ENCODE results near the gene MCAM. TPM values are rescaled to one million over a fixed set of nuclear protein-coding genes. Genes with fewer than 3 reads are reported as not detected.

Gene MCAM
- total RNA-seq, 3 donors from 2014 or later (not counting 1 experiment from before 2014, with no cell fraction given) = 0.11 to 2.0 (median 0.19) TPM

- Histone ChIP-seq H3K4me3 (ENCODE audit: low read length) (no peak overlapping the region), H3K36me3 (ENCODE audit: control insufficient read depth, insufficient read depth, low read length) (peaks cover 48% of the 10 kb centered on the region), H3K27ac (ENCODE audit: low read length) (no peak overlapping the region), H3K27me3 (ENCODE audit: control insufficient read depth, insufficient read depth, low read length) (no peaks in the 10 kb centered on the region), H3K4me1 (ENCODE audit: control insufficient read depth, insufficient read depth, low read length) (peaks cover 15% of the 10 kb centered on the region), H3K9me3 (ENCODE audit: control insufficient read depth, insufficient read depth, low read length) (no peaks in the 10 kb centered on the region)
- H3K27ac Mint-ChIP-seq = no peak overlapping the region
- intact Hi-C loops (cut with micrococcal nuclease) = no loop called here
- H3K27me3 Mint-ChIP-seq (ENCODE audit: low read depth in 2 of 2) = no peaks in the 10 kb centered on the region
- 98% methylated on average over 9 of the region's 9 CpGs for WGBS (ENCODE audit: insufficient coverage)
- peaks cover 13 to 20% of the 10 kb centered on the region in 2 donors for H3K4me1 Mint-ChIP-seq
- no peak overlapping the region for H3K4me3 Mint-ChIP-seq
- peaks cover 10% of the 10 kb centered on the region for H3K36me3 Mint-ChIP-seq
- DNase-seq (no peak), ATAC-seq (no peak)
- TF ChIP-seq, protein P1, sequence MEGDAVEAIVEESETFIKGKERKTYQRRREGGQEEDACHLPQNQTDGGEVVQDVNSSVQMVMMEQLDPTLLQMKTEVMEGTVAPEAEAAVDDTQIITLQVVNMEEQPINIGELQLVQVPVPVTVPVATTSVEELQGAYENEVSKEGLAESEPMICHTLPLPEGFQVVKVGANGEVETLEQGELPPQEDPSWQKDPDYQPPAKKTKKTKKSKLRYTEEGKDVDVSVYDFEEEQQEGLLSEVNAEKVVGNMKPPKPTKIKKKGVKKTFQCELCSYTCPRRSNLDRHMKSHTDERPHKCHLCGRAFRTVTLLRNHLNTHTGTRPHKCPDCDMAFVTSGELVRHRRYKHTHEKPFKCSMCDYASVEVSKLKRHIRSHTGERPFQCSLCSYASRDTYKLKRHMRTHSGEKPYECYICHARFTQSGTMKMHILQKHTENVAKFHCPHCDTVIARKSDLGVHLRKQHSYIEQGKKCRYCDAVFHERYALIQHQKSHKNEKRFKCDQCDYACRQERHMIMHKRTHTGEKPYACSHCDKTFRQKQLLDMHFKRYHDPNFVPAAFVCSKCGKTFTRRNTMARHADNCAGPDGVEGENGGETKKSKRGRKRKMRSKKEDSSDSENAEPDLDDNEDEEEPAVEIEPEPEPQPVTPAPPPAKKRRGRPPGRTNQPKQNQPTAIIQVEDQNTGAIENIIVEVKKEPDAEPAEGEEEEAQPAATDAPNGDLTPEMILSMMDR (IDR thresholded peaks at IDR 0.05) = no peak
- no peaks in the 10 kb centered on the region for H3K9me3 Mint-ChIP-seq
These were observed 31.5 kb downstream of the MCAM start for GRCh38 chr11:119285431-119285830.

- Mint-ChIP-seq H3K27me3 (ENCODE audit: low read depth in 2 of 2) (no peaks in the 10 kb centered on the region), H3K36me3 (peaks cover 10% of the 10 kb centered on the region), H3K9me3 (no peaks in the 10 kb centered on the region), H3K4me3 (no peak overlapping the region), H3K27ac (no peak overlapping the region), H3K4me1 (peaks cover 13 to 20% of the 10 kb centered on the region in 2 donors)
- no peaks in the 10 kb centered on the region for H3K27me3 ChIP-seq (ENCODE audit: control insufficient read depth, insufficient read depth, low read length)
- peaks cover 51% of the 10 kb centered on the region for H3K36me3 ChIP-seq (ENCODE audit: control insufficient read depth, insufficient read depth, low read length)
- no peak overlapping the region for H3K4me3 ChIP-seq (ENCODE audit: low read length)
- DNase-seq (peak in 1 of 2 donors; percentile 77), ATAC-seq (peak; percentile 57 to 64 (median 57))
- TF ChIP-seq, protein P1 (IDR thresholded peaks at IDR 0.05) = no peak
- 73% methylated on average over 9 of the region's 9 CpGs for WGBS (ENCODE audit: insufficient coverage)
- intact Hi-C loops (cut with micrococcal nuclease) = loop anchor here (5.0 kb wide), 1 partner anchor 77 kb away; the partner anchor contains the start of gene CBL
- H3K4me1 ChIP-seq (ENCODE audit: control insufficient read depth, insufficient read depth, low read length) = peaks cover 15% of the 10 kb centered on the region
- H3K27ac ChIP-seq (ENCODE audit: low read length) = no peak overlapping the region
- H3K9me3 ChIP-seq (ENCODE audit: control insufficient read depth, insufficient read depth, low read length) = no peaks in the 10 kb centered on the region
These were observed 32.4 kb downstream of the MCAM start for GRCh38 chr11:119284344-119285157.

DNA sequence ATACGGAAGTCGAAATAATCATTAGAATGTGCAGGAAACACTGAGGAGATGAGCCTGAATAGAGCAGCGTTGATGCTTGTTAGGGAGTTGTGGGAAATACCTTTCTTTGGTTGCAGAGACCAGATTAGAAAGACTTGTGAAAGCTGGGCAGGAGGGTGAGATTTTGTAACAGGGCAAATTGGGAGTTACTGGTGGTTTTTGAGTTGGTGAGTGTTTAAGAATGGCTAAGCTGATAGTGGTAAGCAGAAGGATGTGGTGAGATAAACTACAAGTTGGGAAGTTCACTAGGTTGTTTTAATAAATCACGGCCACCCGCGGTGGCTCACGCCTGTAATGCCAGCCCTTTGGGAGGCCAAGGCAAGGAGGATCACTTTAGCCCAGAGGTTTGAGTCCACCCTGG, 34.4 kb downstream of the MCAM start:
- Mint-ChIP-seq H3K9me3 (no peaks in the 10 kb centered on the region), H3K27me3 (ENCODE audit: low read depth in 2 of 2) (no peaks in the 10 kb centered on the region), H3K27ac (peak overlapping the region in 1 of 2 donors; percentile 5), H3K36me3 (peaks cover 13% of the 10 kb centered on the region), H3K4me1 (peaks cover 13 to 20% of the 10 kb centered on the region in 2 donors), H3K4me3 (no peak overlapping the region)
- ATAC-seq (peak; percentile 54 to 89 (median 60)), DNase-seq (no peak)
- Histone ChIP-seq H3K27ac (ENCODE audit: low read length) (no peak overlapping the region), H3K27me3 (ENCODE audit: control insufficient read depth, insufficient read depth, low read length) (no peaks in the 10 kb centered on the region), H3K9me3 (ENCODE audit: control insufficient read depth, insufficient read depth, low read length) (no peaks in the 10 kb centered on the region), H3K4me3 (ENCODE audit: low read length) (no peak overlapping the region), H3K36me3 (ENCODE audit: control insufficient read depth, insufficient read depth, low read length) (peaks cover 53% of the 10 kb centered on the region), H3K4me1 (ENCODE audit: control insufficient read depth, insufficient read depth, low read length) (peaks cover 15% of the 10 kb centered on the region)
- TF ChIP-seq, protein P1 (IDR thresholded peaks at IDR 0.05) = no peak
- intact Hi-C loops (cut with micrococcal nuclease) = loop anchor here (5.0 kb wide), 1 partner anchor 75 kb away; the partner anchor contains the start of gene CBL
- WGBS (ENCODE audit: insufficient coverage) = 48% methylated on average over 7 of the region's 7 CpGs

All from natural killer cell (primary cell).